PFSK-1 (cell line): ENCODE measurements around the gene GLTPD2.

Experiments
- FOXP2 ChIP-seq: optimal IDR thresholded peaks from 2 replicates; pipeline ENCODE3; 2011; ENCODE audit warnings: borderline replicate concordance, control low read depth, inconsistent platforms; ENCODE audit not compliant: insufficient read depth; ENCODE audit errors: extremely low read length, extremely low read depth
- POLR2AphosphoS5 ChIP-seq: IDR thresholded peaks from 2 replicates; pipeline ENCODE4 v1.6.1; 2012; ENCODE audit warnings: low read depth, mild to moderate bottlenecking, control low read depth, low read length, moderate library complexity
- REST ChIP-seq, 2 experiments: IDR thresholded peaks; 2 replicates each; pipeline versions ENCODE4 v1.6.1 to v1.8.0; 2011 to 2012; ENCODE audit warnings: low read depth in 2 of 2, low read length in 2 of 2, control low read depth in 1 of 2, inconsistent platforms in 1 of 2, mild to moderate bottlenecking in 1 of 2, moderate library complexity in 1 of 2; ENCODE audit not compliant: insufficient read depth in 1 of 2
- SIN3A ChIP-seq: IDR thresholded peaks from 2 replicates; pipeline ENCODE4 v1.6.1; 2012; ENCODE audit warnings: mild to moderate bottlenecking, low read length, moderate library complexity, borderline replicate concordance; ENCODE audit not compliant: insufficient read depth
- TAF1 ChIP-seq: IDR thresholded peaks from 2 replicates; pipeline ENCODE4 v1.6.1; 2012; ENCODE audit warnings: low read length, control low read depth, borderline replicate concordance; ENCODE audit not compliant: insufficient read depth

The GLTPD2 gene

GRCh38 chr17:4838309-4838785 is 49.6 kb downstream of the GLTPD2 start:
- TF ChIP-seq SIN3A (no peak), TAF1 (no peak), REST (IDR thresholded peaks at IDR 0.05; ENCODE audit: insufficient read depth in 1 of 2, low read depth in 2 of 2, low read length in 2 of 2) (no peak), POLR2AphosphoS5 (no peak), FOXP2 (no peak)

- TF ChIP-seq TAF1, result no peak
- TF ChIP-seq POLR2AphosphoS5, result no peak
- no peak for TF ChIP-seq FOXP2
- TF ChIP-seq SIN3A, result no peak
Observed at GRCh38 chr17:4839221-4839620, 50.5 kb downstream of the GLTPD2 start.
